Endometrial microvascular endothelial cells (primary cell): Measurements from ENCODE around the gene MAP3K21. TPM values are rescaled to one million over a fixed set of nuclear protein-coding genes. Genes with fewer than 3 reads are reported as not detected.

Experiments used
- in situ Hi-C: cut with HindIII; loops from 2 replicates; pipeline ENCODE4 v1.10.0; 2017; ENCODE audit warnings: low sequenced_read_pairs, low pct_unique_long_range_greater_than_20kb; ENCODE audit errors: inconsistent ontology term
- total RNA-seq: library from RNA; depleted of rRNA; stranded (reverse); fragments of >200 nt; gene quantifications from one replicate; pipeline ENCODE4 v1.2.3, GENCODE V29; 2015; ENCODE audit errors: inconsistent ontology term

The MAP3K21 gene
- total RNA-seq, 1 donor from 2014 or later: 0.93 TPM

DNA sequence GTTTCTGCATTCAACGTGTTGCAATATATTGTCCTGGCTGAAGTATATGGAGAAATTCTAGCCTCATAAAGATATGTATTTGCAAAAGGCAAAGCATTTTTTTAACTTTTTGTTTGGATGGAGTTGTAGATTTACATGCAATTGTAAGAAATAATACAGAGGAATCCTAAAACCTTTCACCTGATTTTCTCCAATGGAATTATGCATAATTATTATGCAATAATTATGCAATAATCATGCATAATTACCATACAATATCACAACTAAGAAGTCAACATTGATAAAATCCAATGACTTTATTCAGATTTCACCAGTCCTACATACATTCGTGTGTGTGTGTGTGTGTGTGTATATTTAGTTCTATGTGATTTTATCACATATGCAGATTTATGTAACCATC is 7.5 kb upstream of the MAP3K21 start:
- in situ Hi-C loops: no loop called here

GRCh38 chr1:233323718-233324117 is 3.8 kb upstream of the MAP3K21 start:
- in situ Hi-C loops: no loop called here

DNA sequence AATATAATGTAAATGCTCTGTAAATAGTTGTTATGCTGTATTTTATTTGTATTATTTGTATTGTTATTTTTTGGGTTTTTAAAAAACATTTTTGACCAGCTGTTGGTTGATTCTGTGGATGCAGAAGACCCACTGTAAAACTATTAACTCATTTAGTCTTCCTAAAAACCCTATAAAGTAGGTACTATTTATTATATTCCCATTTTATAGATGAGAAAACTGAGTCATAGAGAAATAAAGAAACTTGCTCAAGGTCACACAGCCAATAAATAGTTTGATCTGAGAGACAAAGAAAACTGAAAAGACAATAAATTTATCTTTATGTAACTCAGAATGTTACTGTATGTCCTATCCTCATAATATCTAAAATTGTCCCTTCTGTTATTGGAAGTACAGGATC is 1.2 kb upstream of the MAP3K21 start:
- in situ Hi-C loops: no loop called here

GRCh38 chr1:233326811-233327650 is 493 bp upstream of the MAP3K21 start:
- in situ Hi-C loops: no loop called here

DNA sequence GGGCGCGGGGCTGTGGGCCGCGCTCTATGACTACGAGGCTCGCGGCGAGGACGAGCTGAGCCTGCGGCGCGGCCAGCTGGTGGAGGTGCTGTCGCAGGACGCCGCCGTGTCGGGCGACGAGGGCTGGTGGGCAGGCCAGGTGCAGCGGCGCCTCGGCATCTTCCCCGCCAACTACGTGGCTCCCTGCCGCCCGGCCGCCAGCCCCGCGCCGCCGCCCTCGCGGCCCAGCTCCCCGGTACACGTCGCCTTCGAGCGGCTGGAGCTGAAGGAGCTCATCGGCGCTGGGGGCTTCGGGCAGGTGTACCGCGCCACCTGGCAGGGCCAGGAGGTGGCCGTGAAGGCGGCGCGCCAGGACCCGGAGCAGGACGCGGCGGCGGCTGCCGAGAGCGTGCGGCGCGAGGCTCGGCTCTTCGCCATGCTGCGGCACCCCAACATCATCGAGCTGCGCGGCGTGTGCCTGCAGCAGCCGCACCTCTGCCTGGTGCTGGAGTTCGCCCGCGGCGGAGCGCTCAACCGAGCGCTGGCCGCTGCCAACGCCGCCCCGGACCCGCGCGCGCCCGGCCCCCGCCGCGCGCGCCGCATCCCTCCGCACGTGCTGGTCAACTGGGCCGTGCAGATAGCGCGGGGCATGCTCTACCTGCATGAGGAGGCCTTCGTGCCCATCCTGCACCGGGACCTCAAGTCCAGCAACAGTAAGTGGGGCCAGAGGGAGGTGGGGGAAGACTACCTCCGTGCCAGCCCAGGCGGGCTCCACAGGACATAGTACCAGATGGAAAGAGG is 808 bp downstream of the MAP3K21 start:
- in situ Hi-C loops: no loop called here

GRCh38 chr1:233331676-233332519 is 4.4 kb downstream of the MAP3K21 start:
- in situ Hi-C loops: no loop called here

DNA sequence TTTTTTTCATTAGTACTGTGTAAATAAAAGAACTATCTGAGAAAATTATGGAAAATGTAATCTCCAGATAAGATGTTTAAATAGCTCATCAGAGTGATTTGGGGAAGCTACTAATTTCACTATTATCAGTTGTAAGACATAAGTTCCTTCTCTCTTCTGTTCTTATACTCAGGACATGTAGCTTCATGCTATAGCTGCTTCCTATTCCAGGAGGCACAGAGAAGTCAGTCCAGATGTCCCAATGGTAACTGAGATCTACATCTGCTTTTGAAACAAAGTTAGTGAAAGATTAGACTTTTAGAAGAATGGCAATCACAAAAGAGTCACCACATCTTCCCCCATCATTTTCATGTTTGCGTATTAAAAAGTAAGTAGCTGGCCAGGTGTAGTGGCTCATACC is 5.6 kb downstream of the MAP3K21 start:
- in situ Hi-C loops: no loop called here

DNA sequence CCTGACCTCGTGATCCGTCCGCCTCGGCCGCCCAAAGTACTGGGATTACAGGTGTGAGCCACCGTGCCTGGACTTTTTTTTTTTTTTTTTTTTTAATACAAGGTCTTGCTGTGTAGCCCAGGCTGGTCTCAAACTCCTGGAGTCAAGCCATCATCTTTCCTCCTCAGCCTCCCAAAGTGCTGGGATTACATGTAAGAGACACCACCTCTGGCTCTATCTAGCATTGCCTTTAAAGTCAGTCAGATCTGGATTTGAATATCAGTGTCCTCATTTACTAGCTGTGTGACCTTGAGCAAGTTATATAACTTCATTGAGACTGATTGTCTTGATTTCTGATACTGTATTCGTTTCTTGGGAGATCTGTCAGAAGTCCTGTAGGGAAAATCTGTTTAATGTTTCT is 6.6 kb downstream of the MAP3K21 start:
- in situ Hi-C loops: no loop called here

DNA sequence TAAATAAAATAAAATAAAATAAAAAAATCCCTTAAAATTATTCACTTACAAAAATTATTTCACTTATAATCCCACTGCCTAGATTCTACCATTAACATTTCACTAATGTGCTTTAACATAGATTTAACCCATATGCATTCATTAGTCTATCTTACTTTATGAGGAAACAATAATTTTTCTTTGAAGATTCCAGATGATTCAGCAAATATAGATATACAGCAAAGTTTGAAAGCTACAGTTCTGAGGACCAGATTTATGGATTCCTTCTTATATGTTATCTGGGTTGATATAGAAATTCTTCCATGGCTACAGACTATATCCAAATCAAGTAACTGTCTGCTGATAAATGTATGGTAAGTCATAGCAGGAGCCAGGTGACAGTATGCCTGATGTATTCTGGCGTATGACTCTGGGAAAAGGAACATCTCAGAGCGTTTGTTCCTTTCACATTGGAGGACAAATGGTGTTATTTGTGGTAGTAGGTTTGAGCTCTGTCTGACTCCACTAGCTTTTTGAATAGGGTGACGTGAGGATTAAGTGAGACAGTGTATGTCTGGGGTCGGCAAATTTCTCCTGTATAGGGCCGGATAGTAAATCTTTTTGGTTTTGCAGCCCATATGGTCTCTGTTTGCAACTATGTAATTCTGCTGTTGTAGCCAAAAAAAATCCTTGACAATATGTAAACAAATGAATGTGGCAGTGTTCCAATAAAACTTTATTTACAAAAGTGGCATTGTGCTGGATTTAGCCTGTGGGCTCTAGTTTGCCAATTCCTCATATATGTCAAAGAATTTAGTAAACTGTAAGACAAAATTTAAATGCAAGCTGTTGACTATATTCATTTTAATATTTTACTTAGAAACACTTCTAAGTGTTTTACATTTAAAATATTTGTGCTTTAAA is 9.3 kb downstream of the MAP3K21 start:
- in situ Hi-C loops: no loop called here

DNA sequence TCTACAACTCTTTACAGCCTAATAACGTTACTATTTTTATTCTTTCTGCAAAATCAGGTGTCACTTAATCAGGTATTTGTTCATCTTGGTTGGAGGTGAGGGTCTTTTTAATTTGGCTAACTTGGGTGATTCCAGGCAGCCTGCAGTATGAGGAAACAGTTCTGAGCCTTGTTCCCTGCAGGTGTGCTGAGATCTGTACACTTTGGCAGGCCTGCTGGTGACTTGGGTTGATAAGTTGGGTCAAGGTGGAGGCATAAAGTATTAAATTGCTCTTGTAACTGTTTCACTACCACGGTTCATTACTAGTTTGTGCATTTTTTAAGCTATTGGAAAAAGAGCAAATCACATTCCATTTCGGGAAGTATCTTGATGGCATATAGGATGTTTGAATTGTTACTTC is 10.0 kb downstream of the MAP3K21 start:
- in situ Hi-C loops: no loop called here

DNA sequence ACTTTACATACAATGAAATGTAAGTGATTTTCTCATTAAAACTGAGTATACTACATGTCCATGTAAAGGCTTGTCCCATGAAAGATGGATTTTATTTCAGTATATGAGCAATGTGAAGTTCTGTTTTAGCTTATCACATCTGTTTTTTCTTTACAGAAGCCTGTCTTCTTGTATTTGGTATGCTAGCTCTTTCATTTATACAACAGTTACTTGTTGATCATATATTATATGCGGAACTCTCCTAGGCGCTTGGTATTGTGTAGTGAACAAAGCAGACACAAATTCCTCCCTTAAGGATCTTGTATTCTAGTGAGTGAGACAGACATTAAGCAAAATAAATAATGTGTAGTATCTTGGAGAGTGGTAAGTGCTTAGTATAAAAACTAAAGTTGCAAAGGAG is 10.6 kb downstream of the MAP3K21 start:
- in situ Hi-C loops: no loop called here

- in situ Hi-C loops: no loop called here
These were observed 12.6 kb downstream of the MAP3K21 start for GRCh38 chr1:233340031-233340555.

DNA sequence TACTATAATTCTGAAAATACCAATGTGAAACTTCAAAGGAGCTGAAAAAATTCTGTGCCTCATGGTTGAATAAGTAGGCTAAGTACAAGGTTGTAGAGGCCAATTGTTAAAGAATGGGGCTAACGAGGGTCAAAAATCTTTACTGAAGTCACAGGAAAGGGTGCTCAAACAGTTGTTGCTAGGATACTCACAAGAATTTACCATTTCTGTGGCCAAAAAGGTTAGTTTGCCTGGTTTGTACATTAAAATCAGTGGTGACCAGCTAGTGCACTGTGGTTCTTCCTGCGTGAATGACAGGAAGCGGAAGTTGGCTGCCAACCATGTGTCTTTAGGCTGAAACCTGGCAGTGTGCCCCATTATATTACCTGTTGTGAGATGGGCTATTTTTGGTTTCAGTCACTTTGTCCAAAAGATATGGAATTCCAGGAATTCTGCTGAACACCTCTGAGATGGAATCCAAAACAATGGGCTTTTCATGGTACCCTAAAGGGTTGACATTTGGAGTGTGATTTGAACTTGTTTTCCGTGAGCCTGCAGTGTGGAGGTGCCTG is 13.5 kb downstream of the MAP3K21 start:
- in situ Hi-C loops: no loop called here

DNA sequence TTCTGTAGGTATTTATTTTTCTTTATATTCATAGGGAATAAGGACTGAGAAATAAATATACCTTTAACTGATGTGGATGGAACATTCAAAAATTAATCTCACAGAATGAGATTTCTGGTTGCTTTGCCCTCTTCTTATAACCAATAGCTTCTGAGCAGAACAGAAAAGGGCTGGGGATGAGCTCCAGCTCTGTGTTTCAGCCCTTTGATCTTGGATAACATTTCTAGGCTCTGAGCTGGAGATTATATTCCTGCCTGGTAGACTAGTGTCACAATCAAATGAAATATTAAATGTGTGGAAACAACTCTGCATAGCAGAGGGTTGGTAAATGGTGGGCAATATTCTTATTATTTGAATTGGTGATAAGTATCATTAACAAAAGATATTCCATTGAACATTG is 14.6 kb downstream of the MAP3K21 start:
- in situ Hi-C loops: no loop called here

DNA sequence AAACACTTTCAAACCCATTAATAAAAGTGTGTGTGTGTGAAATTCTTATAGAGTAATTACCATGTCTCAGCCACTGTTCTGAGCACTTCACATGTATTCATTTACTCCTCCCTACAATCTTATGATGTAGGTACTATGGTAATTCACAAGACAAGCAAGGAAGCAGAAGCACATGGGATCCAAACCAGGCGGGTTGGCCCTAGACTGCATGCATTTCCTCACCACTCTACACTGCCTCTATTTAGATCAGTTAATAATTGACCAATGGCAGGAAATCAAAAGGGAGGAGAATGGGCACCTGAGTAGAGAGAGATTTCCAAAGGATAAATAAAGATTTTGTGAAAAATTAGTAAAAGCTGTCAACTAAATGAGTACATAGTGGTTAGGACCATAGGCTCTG is 15.7 kb downstream of the MAP3K21 start:
- in situ Hi-C loops: no loop called here

DNA sequence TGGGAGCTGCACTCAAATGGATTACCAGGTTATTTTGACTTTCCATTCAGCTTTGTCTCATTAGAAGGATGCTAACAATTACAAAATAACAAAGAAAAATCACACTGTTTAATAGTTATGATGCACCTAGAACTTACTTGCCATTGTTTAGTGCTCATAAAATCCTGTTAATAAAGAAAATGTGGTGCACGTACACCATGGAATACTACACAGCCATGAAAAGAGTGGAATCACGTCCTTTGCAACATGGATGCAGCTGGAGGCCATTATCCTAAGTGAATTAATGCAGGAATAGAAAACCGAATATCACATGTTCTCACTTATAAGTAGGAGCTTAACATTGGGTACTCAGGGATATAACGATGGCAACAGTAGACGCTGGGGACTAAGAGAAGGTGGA is 19.8 kb downstream of the MAP3K21 start:
- in situ Hi-C loops: no loop called here

- in situ Hi-C loops: no loop called here
These were observed 21.6 kb downstream of the MAP3K21 start for GRCh38 chr1:233349137-233349536.

GRCh38 chr1:233354983-233355382 is 27.5 kb downstream of the MAP3K21 start:
- in situ Hi-C loops: no loop called here
